GM20000 (cell line): ENCODE results near the gene DCLK2.

Experiments
- DNase-seq: peaks from one replicate; pipeline ENCODE4 v3.0.0; 2012; ENCODE audit warnings: low spot score
- TF ChIP-seq, protein P1 (sequence below): IDR thresholded peaks from 2 replicates; pipeline ENCODE4 v1.5.1; 2012; ENCODE audit warnings: mild to moderate bottlenecking, control low read depth; ENCODE audit errors: extremely low read depth, missing control alignments

Gene DCLK2

DNA sequence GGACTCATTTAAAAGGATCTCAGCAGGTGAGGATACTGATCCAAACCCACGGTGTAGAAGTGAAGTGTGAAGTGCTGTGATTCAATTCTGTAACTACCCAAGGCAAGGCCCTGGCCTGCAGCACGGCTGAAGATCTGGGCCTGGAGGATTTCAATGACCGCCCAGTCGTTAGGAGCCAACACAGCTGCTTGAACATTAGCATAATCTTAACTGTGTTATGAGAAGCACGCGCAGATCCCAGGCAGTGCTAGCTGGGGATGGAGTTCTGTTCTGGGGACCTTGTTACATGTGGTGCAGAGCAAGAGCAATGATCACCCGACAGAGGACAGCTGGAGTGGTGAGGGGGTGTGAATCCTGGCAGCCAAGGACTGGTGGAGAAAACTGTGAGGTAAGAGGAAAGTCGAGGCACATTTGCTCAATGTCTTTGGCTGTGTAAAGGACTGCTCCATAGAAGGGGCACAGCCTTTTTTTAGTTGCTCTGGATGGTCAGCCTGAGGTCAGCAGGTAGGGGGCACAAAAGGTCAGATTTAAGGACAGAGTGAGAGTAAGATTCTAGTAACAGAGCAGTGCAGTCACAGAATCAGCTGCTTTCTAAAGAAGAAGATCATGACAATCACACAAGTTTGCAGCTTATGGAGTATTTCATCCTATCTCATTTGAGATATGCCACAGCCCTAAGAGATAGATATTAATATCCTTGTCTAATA, 181.8 kb downstream of the DCLK2 start:
- no peak for DNase-seq
- TF ChIP-seq, protein P1, sequence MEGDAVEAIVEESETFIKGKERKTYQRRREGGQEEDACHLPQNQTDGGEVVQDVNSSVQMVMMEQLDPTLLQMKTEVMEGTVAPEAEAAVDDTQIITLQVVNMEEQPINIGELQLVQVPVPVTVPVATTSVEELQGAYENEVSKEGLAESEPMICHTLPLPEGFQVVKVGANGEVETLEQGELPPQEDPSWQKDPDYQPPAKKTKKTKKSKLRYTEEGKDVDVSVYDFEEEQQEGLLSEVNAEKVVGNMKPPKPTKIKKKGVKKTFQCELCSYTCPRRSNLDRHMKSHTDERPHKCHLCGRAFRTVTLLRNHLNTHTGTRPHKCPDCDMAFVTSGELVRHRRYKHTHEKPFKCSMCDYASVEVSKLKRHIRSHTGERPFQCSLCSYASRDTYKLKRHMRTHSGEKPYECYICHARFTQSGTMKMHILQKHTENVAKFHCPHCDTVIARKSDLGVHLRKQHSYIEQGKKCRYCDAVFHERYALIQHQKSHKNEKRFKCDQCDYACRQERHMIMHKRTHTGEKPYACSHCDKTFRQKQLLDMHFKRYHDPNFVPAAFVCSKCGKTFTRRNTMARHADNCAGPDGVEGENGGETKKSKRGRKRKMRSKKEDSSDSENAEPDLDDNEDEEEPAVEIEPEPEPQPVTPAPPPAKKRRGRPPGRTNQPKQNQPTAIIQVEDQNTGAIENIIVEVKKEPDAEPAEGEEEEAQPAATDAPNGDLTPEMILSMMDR = no peak

DNA sequence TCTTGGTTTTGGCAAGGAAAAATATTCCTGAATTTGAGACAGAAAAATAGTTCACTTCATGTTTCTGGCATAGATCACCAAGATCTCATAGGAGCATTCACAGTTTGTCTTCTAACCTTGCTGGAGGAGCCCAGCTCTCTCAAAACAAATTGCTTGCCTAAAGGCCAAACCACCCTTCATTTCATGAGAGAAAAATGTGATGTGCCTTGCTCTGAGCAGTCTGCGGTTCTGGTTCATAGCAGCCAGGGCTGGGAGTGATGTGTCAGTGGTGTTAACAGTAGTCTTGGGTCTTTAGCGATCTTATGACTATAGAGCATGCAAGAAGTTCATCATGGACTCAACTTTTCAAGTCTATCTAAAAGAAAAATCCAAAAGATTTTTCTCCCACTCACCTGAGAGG, 183.3 kb downstream of the DCLK2 start:
- TF ChIP-seq, protein P1 = no peak

DNA sequence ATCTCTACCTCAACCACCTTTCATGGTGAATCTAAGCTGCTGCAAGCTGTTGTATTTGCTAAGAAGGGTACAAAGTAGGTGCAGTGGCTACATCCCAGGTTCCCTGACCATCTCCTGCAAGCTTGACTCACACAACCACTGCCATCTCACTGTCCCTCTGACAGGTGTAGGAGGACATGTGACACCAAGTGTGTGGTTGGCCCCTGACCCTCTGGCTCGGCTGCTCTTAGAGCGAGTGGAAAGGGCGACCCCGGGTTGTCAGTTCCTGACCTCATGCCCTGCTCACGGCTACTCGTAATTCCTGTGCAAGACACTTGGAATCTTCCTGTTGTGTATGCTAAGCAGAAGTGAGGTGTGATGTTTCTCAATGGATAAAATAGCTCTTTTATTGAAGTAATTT, 184.4 kb downstream of the DCLK2 start:
- TF ChIP-seq, protein P1 = no peak
- no peak for DNase-seq

More for the DNA sequence above, 183.3 kb downstream of the DCLK2 start:
- DNase-seq = no peak

DNA sequence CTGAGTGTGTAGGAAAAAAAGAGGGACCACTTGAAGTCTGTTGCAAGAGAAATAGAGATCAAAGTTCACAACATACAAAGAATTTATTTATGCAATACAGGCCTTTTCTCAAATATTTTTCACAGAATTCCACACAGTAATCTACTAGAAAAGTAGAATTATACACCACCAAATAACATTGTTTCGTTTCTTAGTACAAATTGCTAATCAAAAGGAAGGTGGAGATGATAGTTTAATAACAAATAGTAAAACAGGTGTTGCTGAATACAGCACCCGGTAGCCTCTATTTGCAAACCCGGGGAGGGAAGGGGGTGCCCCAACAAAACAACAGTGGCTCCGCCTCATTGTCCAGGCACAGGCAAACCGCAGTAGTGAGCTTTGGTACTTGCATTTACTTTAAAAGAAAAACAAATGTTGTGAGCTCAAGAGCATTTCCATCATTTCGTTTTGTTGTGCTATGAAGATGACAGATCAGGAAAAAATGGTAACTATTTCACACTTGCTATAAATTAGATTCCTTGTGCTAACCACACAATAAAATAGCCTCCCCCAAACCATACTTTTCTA, 186.4 kb downstream of the DCLK2 start:
- DNase-seq = no peak
- TF ChIP-seq, protein P1 = no peak

DNA sequence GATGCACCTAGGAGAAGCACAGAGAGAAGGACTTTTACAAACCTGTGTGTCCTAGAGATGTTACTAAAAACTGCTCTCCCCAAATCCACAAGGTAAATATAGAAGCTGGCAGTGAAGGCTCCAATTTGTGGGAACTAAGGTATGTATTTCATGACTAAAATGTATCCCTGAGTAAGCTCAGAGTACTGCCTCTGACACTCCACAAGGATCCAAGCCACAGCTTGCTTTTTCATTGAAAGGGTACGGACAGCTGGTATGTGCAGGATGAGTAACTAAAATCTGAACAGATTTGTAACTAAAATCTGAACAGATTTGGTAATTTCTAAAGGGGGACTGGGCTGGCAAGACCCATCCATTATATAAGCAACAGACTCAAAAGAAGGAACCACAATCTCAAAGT, 187.6 kb downstream of the DCLK2 start:
- DNase-seq = no peak

DNA sequence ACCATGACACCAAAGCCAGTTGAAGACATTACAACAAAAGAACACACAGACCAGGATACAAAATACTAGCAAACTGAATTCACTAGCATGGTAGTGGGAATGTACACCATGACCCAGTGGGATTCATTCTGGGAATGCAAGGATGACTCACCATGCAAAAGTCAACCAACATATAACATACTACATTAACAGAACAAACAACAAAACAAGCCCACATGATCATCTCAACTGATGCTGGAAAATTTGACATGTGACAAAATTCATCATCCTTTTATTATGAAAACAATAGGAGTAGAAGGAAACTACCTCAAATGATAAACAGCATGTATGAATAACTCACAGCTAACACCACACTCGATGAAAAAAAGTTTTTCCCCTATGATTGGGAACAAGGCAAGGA, 190.2 kb downstream of the DCLK2 start:
- TF ChIP-seq, protein P1 = no peak
- DNase-seq = no peak

More for the DNA sequence above, 187.6 kb downstream of the DCLK2 start:
- TF ChIP-seq, protein P1 = no peak

DNA sequence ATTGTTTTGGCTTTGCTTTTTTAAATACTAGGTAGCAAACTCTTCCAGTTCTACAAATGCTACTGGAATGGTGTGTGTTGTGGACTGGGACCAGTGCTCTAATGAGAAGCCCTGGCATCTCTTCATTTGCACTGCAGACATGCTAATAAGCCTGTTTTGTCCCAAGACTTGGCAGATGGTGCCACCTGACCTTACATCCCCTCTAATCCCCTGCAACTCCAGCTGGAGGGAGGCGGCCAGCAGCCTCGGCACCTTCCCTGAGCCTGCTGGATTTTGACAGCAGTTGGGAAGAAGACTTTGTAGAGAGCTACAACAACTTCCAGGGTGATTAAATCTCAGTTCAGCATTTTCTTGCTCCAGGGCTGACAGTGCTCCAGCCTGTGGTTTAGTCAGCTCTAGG, 200.0 kb downstream of the DCLK2 start:
- TF ChIP-seq, protein P1 = no peak
- DNase-seq = no peak
